ENCODE measurements around the gene PKD1.
"Not testable (repeated sequence)": the region's sequence is repeated elsewhere in the genome, so short reads cannot be mapped to it uniquely, and the experiment has no call there.

PKD1 gene

DNA sequence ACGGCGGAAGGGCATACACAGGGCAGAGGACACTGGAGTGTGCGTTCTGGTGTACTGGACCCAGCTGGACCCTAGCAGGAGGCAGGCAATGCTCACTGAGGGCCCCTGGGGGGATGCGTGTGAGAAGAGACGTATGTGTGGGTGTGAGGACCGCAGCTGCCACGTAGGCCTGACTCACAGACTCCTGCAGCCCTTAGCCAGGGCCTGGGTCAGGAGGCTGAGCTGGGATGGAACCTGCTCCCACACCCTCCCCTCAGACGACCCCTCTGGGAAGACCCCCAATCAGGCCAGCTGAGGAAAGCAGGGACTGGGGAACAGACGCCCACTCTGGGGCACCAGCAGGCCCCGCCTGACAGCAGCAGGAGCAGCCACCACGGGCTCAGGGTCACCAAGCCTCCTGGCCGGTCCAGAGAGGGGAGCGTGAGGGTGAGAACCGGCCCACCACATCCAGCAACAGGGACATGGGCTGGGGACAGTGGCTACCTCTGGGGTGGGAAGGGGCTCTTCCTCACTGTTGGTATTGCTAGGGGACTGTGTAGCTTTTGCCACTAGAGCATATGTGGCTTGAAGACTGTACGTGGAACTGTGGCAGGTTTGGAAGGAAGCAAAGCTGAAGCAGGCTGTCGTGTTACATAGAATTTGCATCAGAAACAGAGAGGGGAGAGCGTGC, 28.4 kb downstream of the PKD1 start:
- DNase-seq (ENCODE audit: low read depth), result not testable (repeated sequence)

DNA sequence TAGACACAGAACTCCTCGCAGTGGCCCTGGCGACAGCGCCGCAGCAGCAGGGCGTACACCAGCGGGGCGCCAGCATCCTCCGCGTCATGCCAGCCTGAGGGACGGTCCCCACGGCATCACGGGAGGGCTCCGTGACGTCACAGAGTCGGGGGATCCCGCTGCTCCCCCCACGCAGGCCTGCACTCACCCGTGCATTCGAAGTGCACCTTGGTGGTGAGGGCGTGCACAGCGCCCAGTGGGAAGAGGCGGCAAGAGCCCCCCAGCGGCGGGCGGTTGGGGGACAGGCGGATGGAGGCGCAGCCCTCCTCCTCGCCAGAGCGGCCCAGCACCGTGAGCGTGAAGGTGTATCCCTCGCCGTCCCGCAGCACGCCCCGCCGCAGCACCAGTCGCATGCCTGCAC, 29.5 kb downstream of the PKD1 start:
- not testable (repeated sequence) for DNase-seq (ENCODE audit: low read depth)

DNA sequence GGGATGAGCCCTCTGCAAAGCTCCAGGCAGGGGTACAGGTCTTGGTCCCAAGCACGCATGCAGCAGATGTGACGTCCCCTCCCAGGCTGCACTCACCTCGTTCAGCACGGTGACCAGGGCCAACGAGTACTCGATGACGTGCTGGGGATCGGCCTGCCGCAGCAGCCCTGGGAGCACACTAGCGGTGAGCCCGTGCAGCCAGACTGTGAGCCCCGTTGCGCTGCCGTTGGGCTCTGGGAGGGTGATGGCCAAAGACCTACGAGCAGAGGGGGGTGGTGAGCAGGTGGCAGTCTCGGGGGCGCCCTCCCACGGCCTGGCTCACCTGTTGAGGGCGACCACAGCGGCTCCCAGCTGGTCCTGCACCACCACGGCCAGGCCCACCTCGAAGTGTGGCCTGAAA, 29.9 kb downstream of the PKD1 start:
- DNase-seq (ENCODE audit: low read depth), result not testable (repeated sequence)

DNA sequence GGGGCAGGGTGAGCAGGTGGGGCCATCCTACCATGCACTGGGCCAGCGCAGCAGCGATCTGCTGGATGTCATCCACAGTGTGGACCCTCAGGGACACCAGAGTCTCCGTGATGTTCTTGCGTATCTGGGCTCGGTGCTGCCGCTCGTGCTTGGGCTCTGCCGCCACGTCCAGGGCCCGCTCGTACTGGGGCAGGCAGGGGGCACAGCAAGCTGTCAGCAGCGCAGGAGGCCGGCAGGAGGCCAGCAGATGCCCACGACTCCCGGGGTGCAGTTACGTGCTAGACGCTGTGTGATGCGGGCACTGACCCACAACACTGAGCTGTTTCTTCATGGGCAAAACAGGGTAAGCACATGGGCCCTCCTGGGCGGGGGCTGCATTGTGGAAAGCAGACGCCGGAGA, 30.4 kb downstream of the PKD1 start:
- not testable (repeated sequence) for DNase-seq (ENCODE audit: low read depth)

DNA sequence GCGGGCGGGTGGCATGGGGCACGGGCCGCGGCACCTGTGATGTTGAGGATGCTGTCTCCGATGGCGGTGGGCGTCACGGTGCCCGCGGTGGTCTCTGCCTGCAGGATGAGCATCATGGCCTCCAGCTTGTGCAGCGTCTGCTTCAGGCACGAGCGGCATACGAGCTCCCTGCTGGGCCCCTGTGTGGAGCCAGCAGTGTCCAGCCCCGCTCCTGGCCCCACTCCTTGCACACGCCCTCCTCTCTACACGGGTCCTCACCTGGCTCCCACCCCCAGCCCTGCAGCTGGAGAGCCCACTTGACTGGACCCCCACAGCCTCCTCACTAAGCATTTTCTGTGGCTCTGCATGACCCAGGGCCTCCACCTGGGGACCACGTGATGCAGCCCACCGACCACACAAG, 31.2 kb downstream of the PKD1 start:
- not testable (repeated sequence) for DNase-seq (ENCODE audit: low read depth)

DNA sequence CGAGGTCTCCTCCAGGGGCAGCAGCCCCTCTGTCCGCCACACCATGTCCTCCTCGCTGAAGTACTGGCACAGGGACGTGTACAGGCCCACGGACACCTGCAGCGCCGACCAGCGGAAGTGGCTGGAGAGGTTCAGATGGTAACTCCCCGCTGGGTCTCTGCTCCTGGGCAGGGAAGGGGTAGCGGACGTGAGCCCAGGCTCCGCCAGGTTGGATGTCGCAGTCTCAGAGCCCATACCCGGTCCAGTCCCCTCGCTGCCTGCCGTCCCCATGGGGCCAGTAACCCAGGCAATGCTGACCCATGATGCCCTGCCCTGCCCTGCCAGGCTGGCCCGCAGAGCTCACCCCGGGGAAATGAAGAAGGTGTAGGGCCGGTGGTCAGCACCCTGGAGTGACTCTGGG, 33.2 kb downstream of the PKD1 start:
- no peak for DNase-seq (ENCODE audit: low read depth)

DNA sequence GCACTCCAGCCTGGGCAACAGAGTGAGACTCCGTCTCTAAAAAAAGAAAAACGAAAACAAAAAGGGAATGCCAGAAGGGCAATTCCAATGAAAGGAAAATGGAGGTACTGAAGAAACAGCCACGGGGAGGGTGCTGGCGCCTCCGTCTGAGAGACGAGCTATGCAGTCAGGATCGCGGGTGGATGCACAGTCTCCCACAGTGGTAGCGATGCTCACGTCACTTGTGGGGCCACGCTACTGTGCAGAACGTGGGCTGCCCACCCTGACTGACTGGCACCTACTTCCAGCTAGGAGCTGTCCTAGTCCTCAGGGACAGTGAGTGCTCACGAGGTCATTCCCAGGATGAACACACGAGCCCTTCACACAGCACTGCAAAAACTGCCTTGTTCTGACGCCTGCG, 34.1 kb downstream of the PKD1 start:
- DNase-seq (ENCODE audit: low read depth), result not testable (repeated sequence)

DNA sequence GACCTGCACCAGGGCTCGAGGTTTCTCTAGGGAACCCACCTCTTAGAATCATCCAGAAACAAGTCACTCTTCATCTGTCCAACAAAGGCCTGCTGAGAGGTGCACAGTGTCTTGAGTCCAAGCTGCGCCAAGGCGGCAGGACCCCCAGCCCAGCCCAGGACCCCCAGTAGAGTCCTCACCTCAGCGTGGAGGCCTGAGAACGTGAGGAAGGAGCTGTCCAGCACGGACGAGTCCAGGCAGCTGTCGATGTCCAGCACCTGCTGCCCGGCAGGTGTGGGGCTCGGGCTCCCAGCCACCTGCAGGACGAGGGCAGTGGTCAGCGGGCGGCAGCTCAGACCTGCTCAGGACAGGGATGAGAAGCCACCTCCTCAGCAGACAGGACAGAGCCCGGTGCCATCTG, 38.0 kb downstream of the PKD1 start:
- not testable (repeated sequence) for DNase-seq (ENCODE audit: low read depth)

DNA sequence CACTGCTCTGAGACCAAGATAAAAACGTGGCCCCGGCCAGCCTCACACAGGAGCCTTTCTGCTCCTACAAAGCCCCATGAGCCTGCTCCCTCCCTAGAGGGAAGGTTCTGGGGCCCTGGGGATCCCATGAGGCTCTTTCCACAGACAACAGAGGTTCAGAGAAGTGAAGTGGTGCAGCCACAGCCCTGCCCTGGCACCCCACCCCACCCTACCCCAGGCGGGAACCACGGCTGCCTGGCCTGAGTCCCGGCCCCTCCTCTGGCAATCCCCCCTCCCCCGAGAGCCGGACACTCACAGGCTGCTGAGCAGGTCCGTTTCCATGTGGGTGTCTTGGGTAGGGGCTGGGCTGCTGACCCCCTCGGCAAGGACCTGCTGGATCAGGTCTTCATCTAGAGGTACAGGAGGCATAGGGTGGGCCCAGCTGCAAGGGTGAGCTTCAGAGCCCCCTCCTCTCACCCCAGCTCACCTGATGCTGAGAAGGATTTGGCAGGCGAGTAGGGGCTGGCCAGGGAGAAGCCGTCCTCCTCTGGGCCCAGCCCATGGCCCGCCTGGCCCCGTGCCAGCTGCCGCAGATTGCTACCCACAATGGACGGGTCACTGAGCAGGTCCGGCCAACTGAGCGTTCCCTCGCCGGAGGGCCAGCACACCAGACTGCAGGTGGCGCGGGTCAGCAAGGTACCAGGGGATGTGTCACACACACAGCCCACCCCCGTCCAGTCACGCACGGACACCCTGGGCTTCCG, 38.7 kb downstream of the PKD1 start:
- no peak for DNase-seq (ENCODE audit: low read depth)

DNA sequence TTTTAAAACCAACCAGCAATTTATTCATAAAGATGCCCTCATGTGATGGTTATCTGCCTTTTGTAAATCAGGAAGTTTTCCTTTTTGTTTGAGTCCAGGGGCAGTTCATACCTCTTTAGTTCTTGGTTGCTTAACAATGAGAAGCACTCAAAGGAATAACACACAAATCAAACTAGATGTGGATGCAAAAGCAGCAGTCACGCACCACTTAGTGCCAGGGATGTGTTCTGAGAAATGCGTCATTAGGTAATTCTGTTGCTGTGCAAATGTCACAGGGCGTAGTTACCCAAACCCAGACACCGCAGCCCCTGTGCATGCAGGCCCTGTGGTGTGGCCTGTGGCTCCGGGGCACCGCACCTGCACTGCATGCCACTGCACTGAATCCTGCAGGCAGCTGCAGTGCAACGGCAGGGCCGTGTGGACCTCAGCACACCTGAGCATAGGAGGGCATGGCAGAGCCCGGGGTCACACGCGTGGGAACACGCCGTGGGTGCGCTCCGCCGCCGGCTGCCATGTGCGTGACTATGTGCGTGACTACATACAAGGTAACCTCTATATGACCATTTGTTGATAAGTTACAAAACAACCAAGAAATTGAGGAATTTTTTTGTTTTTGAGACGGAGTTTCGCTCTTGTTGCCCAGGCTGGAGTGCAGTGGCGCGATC, 39.6 kb downstream of the PKD1 start:
- DNase-seq (ENCODE audit: low read depth), result no peak

DNA sequence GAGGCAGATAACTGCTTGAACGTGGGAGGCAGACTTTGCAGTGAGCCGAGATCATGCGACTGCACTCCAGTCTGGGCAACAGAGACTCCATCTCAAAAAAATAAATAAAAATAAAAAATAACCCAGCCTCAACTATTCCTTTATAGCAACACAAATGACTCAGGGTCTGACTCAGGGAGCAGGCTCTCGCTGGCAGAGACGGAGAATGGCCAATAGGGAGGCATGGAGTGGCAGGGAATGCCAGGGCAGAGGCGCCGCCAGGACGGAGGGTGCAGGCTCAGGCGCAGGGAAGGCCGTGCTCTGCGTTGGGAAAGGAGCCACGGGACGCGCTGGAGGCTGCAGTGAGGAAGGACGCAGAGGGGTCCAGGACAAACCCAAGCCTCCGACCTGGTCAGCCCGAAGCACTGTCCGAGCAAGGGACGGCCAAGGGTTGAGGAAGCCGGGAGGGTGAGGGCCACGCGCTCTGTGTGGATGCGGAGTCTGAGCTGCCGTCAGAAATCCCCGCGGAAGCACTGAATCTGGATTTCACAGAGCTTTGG, 40.3 kb downstream of the PKD1 start:
- no peak for DNase-seq (ENCODE audit: low read depth)

DNA sequence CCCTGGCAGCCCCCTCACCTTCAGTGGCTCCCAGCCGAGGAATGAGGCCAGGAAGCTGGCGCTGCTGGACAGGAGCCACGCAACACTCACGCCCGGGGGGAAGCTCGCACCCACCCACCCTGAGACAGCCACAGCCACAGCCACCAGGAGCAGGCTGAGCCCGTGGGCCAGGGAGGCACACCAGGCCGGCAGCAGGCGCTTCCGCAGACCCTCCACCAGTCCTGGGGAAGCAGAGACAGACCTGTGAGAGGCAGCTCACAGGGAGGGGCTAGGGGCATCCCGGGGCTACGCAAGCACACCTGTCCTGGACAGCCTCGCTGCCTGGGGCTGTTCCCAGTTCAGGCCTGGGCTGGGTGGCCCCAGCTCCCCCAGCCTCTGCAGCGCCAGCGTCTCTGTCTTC, 41.9 kb downstream of the PKD1 start:
- no peak for DNase-seq (ENCODE audit: low read depth)

DNA sequence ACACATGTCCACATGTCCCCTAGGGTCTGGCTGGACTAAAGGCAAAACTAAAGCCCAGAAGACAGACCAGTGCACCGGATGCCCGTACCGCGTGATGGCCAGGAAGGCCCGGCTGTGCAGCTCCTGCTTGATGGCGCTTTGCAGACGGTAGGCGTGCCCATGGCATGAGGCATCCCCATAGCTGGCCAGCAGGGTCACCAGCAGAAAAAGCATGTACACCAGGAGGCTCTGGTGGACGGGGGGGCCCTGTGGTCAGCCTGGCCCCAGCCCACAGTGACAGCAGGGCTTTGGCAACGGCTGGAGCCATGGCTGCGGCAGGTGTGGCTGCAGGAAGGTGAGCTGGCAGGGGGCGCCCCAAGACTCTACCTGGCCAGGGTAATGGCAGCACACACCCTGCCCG, 42.8 kb downstream of the PKD1 start:
- no peak for DNase-seq (ENCODE audit: low read depth)

DNA sequence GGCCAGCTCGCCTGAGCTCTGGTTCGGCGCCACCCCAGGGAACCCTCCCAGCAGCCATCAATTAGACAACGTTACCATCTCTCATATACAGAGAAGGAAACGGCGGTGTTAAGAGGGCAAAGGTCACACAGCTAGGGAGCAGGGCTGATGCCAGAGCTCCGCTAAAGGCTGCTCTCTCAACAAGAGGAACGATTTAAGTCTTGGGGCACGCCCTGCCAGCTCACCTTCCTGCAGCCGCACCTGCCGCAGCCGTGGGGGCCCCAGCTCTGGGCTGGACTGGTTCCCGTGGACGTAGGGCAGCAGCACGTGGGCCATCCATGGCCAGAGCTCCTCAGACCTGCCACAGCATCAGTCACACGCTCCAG, 43.5 kb downstream of the PKD1 start:
- no peak for DNase-seq (ENCODE audit: low read depth)

DNA sequence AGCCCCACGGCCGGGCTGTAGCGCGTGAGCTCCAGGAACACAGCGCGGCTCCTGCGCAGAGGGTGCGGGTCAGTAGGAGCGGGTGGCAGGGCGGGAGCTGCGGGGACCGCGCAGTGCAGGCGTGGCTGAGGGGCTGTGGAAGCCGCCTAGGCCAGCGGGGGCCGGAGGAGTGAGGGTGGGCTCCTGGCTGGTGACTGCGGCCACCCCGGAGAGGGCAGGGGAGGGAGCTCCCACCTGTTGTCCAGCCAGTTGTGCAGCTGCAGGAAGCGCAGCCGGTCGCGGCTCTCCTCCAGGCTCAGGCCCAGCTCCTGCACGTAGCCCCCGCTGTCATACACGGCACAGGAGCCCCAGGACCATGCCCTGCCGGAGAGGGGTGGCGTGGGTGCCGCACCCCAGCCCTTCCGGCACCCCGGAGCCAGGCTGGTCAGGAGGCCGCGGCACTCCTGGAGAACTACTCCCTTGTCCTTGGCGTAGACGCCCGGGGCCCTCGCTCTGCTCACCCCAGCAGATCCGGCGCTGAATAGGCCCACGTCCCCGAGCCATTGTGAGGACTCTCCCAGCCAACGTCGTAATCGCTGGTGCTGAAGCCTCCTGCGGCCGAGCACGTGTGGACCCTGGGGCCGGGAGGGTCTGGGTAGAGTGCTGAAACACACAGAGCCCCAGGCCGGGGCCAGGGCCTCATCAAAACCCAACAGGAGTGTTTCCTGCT, 44.0 kb downstream of the PKD1 start:
- DNase-seq (ENCODE audit: low read depth), result no peak

DNA sequence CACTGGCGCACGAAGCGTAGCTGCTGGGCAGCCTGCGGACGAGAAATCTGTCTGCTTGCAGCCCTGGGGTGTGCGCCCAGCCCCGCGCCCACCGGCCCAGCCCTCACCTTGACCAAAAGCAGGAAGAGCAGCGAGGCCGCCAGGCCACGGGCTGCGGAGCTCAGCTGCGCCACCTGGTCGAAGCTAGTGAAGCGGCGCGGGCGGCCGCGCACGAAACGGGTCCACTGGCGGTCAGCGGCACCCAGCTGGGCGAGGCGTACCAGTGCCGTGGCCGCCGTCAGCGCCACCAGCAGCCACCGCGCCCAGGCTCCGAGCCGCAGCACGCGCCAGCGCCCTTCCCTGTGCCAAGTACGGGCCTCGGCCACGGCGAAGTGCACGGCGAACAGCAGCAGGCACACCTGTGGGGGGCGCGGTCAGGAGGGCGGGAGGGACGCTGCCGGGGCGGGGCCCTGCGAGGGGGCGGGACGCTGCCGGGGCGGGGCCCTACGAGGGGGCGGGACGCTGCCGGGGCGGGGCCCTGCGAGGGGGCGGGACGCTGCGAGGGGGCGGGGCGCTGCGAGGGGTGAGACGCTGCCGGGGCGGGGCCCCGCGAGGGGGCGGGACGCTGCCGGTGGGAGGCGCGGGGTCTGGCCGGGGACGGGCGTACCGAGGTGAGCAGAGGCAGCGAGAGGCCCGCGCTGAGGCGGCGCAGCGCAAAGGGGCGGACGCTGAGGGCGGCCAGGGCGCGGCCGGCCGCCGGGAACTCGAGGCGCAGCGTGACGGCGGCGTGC, 44.7 kb downstream of the PKD1 start:
- DNase-seq (ENCODE audit: low read depth), result no peak

DNA sequence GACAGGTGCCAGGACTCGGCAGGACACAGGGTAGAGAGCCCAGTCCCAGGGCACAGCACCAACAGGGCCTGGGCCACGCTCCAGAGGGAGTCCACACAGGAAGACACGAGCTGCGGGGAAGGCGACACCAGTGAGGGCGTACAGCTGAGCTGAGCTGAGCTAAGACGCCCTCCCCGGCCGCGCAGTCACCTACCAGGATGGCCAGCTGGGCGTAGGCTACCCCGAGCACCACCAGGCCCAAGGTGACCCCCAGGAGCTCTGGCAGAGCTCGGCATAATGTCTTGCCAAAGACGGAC, 45.3 kb downstream of the PKD1 start:
- DNase-seq (ENCODE audit: low read depth), result no peak

DNA sequence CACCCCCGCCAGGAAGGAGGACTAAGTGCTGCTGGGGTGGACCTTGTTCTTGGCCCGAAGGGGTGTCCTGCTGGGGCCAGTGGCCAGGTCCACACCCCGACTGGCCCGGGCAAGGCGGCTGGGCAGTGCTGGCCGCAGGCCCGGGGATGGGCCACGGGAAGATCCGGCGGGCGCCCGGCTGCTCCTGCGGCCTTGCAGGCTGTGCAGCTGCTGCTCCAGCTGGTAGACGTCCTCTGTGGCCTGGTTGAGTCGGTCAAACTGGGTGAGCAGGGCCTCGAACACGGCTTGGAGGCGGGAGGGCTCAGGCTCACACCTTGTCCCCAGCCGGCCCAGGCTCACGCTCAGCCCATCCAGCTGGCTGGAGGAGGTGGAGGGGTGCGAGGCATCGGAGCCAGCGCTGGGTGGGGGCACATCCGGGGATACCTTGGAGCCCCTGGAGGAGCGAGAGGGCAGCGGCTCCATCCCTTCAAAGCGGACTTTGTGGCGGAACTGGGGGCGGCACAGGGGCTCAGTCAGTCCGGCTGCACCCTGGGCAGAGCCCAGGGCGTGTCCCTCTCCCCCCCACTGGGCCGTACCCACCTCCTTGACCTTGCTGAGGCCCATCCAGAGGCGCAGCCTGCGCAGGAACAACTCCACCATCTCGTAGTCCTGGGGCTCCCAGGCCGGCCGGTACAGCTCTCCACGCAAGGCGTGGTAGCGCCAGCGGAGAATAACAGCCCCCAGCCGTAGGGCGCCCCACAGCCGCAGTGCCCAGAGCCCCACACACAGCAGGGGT, 45.8 kb downstream of the PKD1 start:
- no peak for DNase-seq (ENCODE audit: low read depth)

DNA sequence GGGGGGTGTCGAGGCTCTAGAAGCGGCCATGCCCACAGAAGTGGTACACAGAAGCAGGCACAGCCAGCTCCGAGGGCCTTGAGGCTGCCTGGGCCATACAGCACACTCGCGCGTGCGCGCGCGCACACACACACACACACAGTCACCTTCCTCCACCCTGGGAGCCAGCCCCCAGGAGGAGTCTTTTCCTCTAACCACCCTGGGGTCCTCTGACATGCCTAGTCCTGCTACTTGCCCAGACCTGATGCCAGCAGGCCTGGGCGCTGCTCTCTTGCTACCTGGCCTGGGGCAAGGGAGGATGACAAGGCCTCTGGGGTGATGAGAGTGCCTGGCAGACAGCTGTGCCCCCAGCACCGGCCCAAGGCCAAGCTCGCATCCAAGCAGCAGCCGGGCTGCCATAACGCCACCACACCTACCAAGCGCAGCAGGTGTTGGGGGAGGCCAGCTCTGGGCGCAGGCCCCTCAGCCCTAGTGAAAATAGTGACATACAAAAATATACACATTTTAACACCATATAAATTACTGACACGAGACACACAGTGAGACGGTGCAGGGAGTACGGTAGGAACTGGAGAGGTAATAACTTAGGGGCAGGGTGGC, 46.8 kb downstream of the PKD1 start:
- no peak for DNase-seq (ENCODE audit: low read depth)

DNA sequence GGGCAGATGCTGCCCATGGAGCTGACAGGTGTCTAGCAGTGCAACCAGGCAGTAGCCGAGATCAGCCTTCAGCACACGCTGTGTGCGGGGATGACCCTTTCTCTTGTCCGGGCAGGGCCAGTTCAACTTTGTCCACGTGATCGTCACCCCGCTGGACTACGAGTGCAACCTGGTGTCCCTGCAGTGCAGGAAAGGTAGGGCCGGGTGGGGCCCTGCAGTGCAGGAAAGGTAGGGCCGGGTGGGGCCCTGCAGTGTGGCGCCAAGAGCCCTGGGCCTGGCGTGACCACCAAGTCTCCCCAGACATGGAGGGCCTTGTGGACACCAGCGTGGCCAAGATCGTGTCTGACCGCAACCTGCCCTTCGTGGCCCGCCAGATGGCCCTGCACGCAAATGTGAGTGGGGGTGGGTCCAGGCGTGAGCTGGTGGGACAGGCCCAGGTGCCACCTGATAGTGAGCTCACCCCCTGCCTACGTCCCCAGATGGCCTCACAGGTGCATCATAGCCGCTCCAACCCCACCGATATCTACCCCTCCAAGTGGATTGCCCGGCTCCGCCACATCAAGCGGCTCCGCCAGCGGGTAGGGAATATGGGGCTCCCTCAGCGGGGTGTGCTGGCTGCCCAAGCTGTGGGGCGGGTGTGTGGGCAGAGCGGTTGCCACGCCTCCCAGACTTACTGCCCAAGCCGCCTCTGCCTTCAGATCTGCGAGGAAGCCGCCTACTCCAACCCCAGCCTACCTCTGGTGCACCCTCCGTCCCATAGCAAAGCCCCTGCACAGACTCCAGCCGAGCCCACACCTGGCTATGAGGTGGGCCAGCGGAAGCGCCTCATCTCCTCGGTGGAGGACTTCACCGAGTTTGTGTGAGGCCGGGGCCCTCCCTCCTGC, 47.7 kb downstream of the PKD1 start:
- no peak for DNase-seq (ENCODE audit: low read depth)

All from activated T-cell treated with anti-CD3 and anti-CD28 coated beads for 24 hours (primary cell).